ENCODE data around the gene C17orf75.

GRCh38 chr17:32345951-32346600 is 4.1 kb upstream of the C17orf75 start:
- TF ChIP-seq CTCF (IDR thresholded peaks at IDR 0.05), result no peak
- TF ChIP-seq EP300 (IDR thresholded peaks at IDR 0.05), result no peak
